Measurements from ENCODE around the gene CEP85L.
A peak's percentile ranks its signal among the peaks of the same experiment; 100 is the strongest.

Gene CEP85L

DNA sequence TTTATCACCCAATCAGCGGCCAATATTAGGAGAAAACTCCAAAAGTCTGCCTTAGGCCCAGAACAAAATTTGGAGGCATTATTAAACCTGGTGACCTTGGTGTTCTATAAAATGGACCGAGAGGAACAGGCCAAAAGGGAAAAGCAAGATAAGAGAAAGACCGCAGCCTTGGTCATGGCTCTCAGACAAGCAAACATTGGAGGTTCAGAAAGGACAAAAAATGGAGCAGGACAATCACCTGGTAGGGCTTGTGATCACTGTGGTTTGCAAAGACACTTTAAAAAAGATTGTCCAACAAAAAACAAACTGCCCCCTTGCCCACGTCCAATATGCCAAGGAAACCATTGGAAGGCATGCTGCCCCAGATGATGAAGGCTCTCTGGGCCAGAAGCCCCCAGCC, 31.2 kb downstream of the CEP85L start:
- no peak for DNase-seq

DNA sequence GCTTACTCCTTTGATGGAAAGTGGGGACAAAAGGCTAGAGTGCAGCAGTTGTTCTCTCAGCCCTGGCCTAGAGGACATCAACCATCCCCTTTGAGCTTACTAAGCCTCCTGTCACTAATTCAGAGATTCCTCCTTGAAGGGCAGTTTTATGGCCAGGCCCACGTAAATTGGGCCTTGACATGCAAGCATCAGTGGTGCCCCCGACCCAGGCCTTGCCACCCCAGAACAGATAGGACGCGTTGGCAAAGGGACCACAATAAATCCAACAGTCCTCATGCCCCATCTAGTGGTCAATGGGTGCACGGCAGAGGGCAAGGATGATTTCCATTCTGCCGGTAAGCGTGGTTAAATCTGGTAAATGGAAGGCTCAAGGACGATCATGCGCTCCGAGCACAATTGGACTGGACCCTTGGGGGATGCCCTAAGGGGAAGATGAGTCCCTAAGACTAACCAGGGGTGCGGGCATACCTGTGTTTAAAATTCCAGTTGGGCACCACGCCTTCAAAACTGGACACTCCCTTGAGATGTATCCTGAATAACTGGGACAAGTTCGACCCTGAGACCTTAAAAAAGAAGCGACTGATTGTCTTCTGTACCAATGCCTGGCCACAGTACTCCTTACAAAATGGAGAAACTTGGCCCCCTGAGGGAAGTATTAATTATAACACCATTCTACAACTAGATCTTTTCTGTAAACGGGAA, 32.6 kb downstream of the CEP85L start:
- DNase-seq = peak; percentile 47 to 69 (median 65)

DNA sequence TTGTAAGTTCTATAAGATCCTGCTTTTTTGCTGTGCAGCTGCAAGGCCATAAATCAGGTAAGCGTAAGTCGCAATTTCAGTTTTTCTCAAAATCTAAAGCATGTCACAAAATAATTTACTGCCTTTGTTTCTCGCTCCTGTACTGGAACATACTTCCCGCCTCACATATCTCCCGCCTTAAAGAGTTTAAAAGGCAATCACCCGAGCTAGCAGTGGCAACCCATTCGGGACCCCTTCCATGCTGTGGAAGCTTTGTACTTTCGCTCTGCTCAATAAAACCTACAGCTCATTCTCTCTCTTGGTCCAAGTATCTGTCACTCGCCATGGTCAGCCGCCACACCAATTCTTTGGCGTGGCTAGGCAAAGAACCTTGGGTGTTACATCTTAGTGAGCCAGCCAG, 34.0 kb downstream of the CEP85L start:
- no peak for DNase-seq

DNA sequence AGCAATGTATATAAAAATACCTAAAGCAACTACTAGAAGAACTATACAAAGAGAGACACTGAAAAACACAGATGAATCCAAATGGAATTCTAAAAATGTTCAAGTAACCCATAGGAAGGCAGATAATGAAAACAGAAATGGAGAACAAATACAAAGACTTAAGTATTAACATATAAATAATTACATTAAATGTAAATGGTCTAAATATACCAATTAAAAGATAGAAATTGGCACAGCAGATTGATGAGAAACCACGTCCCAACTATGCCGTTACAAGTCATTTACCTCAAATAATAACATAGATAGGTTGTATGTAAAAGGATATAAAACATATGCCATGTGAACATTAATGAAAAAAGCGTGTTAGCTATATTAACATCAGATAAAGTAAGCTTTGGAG, 40.1 kb downstream of the CEP85L start:
- DNase-seq = no peak

DNA sequence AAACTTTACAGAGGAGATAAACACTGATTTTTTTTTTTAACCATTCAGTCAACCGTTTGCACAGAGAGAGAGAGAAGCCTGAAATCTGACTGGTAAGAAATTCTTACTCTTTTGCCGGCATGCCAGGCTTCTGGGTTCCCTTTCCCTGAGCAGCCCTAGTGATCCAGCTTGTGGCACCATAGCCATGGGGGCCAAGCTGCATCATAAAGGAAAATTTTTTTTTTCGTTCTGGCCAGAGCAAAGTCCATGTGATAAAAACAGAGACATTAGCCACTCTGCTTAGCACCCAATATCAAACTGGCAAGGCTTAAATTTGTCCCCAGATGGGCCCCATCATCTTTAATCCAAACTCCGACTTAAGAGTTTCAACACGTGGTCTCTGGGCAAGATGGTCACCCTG, 44.5 kb downstream of the CEP85L start:
- no peak for DNase-seq

DNA sequence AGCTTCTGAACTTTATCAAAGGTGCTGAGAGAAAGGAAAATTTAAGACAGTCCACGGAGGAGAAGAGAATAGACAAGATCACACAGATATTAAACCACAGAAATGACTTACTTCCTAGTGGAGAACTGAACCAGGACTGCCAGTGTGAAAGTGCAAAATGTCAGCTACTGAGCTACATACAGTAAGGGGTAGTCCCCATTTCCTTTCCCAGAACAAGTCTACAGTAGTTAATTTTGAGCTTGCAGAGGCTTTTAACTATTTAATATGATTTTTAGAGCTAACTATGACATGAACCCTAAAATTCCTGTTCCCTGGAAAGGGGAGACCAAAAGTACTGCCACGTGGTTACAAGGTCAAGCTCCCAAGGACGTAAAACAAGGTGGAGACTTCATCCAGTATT, 45.1 kb downstream of the CEP85L start:
- DNase-seq = no peak

DNA sequence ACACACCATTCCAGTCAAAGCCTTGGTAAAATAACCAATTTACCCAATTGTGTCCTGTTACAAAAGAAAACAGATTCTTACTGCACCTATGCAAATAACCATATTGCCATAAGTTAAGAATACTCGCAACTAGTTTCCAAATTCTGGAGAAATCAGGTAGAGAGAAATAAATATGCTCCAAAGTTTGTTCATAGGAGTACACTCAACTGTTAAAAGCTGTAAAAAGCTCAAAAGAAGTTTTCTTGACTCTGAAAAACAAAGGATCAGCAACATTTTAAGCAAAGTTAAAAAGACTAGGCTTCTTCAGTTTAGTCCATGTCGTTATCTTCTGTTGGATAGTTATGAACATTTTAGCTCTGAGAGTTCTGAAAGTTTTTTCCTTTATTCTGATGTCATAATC, 48.0 kb downstream of the CEP85L start:
- no peak for DNase-seq

DNA sequence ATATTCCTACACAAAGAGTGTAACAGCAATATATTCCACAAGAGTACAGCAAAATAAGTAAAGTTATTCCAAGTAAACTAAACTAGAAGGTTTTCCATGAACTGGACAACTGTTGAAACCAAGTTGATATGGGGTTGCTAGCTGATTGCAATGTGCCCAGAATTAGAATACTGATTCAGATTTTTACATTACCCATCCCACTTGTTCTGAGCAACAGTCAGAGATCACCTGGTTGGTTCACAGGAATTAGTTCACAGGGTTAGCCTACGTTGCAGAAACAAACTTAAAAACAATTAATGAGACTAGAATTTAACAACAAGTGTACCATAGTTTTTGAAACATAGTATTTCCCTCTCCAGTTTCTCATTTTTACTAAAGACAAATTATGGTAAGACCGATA, 49.1 kb downstream of the CEP85L start:
- no peak for DNase-seq

DNA sequence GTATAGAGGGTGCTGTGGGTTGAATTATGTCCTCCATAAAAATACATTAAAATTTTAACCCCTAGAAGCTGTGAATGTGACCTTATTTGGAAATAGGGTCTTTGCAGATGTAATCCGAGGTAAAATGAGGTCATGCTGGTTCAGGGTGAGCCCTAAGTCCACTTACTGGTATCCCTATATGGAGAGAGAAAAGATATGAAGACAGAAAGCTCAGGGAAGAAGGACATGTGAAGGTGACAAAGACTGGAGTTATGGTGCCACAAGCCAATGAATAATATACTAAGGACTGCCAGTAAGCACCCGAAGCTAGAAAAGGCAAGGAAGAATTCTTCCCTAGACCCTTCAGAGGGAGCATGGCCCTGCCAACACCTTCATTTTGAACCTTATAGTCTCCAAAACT, 53.1 kb downstream of the CEP85L start:
- no peak for DNase-seq

DNA sequence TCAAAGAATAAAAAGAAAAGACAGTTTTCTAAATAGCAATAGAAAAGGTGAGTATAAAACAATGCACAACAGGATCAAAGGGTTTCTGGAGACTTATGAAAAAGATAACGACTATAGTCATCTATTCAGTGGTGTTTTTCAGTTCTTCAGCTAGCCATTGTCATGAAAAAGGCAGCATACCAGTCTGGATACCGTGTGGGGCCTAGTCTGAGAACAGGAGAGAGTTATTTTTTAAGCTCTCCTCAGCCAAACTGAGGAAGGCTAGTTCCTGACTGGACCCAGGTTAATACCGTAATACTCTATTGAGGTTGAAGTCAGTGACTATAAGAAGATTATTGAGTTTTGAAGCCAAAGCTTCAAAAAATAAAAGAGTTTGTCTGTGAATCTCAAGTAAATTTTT, 53.8 kb downstream of the CEP85L start:
- DNase-seq = no peak

DNA sequence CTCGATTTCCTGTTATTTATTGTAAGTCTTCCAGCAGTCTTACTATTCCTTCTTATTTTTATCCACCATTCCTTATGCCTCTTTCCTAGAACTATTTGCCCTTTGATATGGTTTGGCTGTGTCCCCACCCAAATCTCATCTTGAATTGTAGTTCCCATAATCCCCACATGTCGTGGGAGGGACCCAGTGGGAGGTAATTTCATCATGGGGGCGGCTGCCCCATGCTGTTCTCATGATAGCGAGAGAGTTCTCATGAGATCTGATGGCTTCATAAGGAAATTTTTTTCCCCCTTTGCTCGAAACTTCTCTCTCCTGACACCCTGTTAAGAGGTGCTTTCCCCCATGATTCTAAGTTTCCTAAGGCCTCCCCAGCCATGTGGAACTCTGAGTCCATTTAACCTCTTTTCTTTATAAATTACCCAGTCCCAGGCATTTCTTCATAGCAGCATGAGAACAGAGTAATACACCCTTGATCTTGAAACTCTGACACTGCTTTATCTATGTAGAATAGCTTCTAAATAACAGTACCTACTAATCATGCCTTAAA, 54.5 kb downstream of the CEP85L start:
- DNase-seq = no peak

DNA sequence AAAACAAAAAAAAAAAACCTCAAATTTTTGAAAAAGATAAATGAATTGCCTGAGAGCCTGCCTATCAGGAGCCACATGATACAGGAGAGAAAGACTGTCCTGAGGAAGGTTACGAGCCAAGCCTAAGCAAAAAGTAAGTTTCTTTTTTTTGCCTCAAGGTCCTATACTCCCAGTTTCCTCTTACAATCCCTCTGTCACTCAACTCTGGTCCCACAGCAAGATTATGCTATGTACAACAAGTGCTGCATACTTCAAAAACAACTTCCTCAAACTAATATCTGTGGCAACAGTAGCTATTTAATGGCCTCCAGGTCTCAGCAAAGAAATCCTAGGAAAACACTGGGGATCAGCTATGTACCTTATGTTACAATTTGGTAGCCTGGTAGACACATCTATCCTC, 56.5 kb downstream of the CEP85L start:
- DNase-seq = peak; percentile 8 to 65 (median 40)

DNA sequence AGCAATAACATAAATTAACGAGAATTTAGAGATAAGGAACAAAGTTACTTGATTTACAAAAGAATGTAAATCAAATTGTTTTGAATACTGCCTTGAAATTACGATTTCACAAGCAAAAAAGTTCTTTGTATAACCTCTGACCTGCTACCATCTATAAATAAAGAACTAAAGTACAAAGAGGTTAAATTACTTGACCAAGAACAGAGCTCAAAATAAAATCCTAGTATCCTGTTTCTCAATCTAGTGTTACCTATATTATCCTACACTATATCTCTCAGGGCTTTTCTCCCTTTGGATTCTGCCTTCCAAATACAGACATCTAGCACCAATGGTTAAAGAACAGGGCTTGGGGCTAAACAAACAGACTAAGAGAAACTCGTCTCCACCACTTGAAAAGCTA, 59.5 kb downstream of the CEP85L start:
- no peak for DNase-seq

DNA sequence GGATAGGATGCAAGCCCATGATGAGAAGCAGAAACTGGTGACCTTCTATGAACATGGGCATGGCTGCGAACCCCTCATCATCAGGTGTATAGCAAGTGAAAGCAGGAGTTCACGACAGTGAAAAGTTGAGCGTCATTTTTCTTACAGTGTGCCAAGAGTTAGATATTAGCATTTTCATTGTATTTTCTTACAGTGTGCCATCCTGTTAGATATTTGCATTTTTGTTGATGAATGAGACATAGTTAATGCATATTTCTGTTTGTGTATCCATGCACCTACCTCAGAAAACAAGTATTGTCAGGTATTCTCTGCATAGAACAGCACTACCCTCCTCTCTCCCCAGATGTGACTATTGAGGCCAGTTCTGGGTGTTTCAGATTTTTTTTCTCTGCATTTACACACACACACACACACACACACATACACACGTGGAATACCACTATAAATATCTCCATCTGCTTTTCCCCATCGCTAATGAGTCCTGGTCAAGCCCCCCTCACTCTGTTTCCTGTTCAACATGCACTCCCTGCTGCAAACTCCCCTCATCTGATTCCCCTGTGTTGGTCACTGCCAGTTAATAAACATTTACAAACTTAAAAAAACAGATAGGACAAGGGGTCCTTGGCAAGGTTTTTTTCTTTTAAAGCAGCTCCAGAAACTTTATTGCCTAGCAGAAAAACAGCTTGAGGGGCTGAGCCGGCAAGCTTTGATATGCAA, 61.6 kb downstream of the CEP85L start:
- DNase-seq = no peak

DNA sequence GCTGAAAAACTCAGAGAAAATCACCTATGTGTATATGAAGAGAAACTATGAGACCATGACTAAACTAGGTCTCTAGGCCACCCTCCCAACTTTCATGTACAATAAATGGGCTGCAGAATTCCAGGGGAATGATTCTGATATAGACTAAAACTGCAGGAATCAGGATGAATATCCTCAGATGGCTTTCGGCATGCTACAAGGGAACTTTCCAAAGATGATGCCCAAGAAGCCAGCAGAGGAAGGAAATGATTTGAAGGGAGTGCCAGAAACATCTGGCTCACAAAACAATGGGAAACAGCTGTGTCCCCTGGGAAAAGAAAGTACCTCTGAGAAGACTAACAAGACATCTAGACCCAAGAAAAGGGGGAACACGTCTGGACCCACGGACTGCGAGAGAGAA, 62.2 kb downstream of the CEP85L start:
- no peak for DNase-seq

DNA sequence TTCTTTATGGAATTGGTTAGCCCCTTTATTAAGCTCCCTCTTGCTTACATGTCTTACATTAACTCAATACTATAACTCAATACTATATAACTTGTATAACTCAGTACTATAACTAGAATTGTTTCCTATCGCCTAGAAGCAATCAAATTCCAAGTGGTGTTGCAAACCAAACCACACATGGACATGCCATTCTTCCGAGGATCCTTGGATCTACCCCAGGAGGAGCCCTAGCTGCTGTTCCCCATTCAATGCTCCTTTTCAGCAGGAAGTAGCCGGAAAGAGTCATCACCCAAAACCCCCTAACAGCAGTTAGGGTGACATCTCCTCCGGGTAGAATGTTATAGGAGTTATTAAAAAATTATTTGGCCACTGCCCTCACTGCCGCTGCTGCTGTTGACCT, 62.8 kb downstream of the CEP85L start:
- DNase-seq = no peak

DNA sequence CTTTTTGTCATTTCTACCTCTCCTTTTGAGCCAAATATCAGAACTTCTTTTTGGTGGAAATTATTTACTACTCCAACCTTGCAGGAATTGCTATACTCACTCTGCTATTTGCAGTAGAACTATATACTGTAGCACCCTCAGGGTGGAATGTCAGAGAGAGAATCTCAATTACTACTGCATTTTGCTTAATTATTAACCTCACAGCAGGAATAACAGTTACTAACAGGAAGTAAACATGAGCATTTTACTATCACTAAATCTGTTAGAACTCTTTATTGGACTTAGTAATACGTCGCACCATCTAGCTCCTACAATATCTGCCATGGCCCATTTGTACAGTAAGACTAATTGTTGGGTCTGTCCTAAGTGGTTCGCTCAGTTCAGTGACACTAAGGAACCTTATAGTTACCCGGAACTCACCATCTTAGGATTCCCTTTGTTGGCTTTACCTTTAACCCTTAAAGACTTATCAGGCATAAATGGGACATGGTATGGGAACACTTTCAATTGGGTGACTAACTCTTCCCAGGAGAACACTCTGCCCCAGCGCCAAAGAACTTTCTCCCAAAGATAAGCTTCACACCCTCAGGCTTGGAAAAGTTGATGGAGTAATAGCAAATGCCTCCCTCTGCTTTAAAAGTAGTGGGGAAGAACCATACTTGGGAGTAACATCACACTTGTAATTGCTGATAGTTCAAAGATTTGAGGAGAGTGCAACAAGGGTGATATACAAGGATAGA, 64.5 kb downstream of the CEP85L start:
- no peak for DNase-seq

DNA sequence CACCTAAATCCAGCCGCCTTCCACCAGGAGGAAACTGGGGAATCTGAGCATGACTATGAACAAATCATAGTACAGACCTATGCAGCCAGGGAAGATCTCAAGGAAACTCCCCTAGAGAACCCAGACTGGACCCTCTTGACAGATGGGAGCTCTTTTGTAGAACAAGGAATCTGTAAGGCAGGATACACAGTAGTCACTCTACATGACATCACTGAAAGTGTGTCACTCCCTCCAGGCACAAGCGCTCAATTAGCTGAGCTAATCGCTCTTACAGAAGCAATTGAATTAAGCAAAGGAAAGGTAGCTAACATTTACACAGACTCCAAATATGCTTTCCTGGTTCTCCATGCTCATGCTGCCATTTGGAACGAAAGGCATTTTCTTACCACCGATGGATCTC, 66.5 kb downstream of the CEP85L start:
- DNase-seq = no peak

DNA sequence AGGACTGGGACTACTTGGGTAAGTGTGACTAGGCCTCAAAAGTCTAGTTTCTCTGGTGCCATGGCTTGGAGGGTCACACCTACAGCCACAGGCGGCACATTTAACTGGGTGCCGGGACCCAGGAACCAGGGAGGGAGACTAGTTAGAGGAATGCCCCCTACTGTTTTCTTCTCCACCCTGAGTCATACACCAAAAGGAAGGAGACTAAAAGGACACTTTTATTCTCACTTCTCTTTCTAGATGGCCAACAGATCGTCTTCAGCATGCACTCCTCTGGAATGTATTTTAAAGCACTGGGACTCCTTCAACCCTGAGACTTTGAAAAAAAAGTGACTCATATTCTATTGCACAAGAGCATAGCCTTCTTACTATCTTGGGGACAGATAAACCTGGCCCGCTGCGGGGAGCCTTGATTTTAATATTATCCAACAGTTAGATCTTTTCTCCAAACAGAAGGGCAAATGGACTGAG, 69.9 kb downstream of the CEP85L start:
- peak; percentile 49 to 86 (median 68) for DNase-seq

DNA sequence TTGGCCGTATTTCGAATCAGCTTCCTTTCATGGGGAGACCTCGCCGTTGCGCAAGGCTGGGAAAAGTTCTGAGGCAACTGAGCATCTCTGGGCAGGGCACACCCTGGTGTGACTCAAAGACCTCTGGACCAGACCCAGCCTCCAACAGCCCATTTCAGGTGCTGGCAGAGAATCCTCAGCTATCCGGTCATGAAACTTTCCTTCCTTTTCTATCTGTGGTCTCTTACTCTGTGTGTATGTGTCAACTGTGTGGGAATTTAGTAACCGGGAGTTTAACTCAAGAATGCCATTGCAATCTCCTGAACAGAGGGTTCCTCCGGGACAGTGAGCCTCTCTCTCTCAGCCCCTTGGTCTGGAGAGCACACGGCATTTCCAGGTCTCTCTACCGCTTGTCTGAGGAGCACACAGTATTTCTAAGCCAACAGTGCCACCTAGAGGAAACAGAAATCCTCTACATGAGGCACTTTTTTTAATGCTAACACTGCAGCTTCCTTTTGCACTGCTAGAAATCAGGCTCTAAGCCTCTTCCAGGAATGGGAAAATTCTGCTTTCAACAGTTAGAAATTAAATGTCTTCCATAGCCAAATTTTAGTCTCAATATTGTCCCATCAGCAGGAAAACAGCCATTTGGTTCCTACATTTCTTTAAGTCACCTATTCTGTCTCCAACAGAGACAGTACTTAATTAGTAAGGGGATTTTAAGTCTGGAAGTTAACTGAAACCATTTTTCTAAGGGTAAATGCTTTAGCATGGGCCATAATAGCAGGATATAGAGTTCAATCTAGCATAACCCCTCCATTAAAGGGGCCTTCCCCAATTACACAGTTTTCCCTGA, 70.6 kb downstream of the CEP85L start:
- DNase-seq = peak; percentile 61 to 88 (median 72)

DNA sequence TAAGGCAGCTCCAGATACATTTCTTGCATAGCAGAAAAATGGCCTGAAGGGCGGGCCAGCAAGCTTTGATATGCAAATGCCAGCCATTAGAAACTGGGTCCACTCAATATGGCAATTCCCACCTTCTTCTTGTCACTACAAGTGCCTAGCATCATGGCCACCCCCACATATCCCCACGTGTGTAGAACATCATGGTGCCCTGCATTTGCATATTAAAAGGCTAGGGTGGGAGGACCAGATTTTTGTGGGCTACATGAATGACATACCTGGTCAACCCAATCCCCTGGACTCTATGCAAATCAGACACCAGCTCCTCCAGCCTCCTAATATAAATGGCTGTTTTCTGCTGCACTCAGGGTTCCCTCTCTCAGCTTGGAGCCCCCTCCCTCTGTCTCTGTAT, 71.6 kb downstream of the CEP85L start:
- no peak for DNase-seq

DNA sequence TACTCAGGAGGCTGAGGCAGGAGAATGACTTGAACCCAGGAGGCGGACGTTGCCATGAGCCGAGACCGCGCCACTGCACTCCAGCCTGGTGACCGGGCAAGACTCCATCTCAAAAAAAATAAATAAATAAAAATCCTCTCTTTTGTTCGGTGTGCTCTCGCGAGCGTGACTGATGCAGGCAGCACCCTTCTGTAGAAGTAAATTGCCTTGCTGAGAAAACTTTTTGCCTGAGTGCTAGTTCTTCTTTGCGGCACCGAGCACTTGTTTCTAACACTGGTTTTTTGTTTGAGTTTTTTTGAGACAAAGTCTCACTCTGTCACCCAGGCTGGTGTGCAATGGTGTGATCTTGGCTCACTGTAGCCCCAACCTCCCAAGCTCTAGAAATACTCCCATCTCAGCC, 72.8 kb downstream of the CEP85L start:
- DNase-seq = peak in 1 of 4 experiments; percentile 16
